ENCODE results near the gene NSUN3.
"Not testable (repeated sequence)": the region's sequence is repeated elsewhere in the genome, so short reads cannot be mapped to it uniquely, and the experiment has no call there.

Gene NSUN3

DNA sequence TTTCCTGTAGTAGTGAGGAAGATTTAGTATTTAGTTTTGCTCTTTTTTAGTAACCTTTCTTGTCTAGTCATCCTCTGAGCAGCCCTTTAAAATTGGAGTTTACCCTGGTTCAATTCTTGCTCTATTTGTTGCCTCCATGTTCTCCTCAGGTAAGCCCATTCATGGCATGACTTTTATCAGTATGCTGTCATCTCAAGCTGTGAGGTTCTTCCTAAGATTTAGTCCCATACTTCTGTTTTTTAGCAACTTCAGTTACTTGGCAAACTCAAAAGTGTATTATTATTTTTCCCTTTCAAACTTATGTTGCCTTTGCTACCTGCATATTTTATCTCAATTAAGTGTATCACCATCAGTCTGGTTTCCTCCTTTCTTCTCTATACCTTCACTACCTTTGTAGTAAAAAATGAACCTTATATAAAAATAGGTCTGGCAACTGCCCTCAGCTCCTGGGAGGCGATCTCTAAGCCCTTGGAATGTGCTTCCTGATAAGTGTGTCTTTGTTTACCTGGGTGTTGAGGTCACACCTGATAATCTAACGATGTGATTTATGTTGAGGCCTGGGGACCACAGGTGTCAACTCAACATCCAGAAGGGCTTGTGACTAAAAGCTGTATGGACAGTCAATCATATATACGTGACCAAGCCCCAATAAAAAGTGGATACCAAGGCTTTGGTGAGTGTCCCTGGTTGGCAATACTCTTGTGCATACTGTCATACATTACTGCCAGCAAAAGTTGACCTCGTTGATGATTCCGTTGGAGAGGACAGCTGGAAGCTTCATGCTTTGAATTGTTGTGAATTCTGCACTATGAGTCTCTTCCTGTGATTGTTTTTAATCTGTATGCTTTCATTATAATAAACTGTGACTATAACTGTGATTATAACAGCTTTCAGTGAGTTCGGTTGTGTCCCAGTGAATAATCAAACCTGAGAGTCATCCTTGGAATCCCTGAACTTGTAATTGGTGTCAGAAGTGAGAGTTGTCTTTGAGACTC is 3.9 kb downstream of the NSUN3 start:
- no peak for DNase-seq (ENCODE audit: low read depth in 2 of 2)

DNA sequence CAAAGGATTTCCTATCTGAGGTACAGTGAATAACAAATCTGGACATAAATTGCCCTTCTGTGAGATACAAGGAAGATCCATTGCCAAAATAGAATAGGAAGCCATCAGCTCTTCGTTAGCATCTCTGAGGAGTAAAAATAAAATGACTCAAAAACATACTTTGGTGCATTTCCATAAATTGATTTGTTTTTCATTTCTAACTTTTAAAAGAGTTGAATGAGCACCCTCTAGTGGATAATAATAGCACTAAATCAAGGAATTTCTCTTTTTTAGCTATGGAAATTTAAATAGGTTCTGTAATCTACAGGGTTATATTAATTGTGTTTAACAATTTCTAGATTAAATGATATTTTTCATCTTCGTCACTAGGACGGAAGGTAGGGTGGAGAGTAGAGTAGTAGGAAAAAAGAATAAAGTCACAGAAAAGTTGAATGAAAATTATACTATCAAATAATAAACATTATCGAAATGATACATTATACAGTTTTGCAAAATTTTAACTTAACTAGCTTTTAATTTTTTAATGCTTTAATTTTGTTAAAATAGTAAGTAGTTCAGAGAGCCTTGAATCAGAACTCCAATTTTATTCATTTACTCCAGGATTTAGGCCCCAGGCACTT is 6.4 kb downstream of the NSUN3 start:
- no peak for DNase-seq (ENCODE audit: low read depth in 2 of 2)

DNA sequence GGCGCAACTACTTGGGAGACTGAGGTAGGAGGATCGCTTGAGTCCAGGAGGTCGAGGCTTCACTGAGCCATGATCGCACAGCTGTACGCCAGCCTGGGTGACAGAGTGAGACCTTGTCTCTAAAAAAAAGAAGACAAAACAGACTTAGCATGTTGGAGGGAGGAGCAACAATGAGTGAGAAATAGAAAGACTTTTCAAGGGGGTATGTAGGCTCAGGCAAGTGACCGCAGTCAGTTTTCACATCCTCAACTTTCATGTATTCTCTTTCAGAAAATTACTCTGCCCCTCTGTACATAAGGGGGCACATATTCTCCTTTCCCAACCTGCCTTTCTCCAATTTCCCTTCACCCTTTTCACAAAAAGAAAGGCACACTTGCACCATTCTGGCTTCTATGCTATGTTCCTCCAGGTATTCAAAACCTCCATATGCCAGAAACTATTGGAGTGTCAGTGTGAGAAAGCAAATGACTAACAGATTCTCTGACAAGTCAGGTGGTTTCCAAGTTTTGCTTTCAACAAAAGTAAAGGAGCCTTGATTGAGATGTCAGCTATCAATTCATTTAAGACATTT is 7.6 kb downstream of the NSUN3 start:
- DNase-seq (ENCODE audit: low read depth in 2 of 2) = no peak

DNA sequence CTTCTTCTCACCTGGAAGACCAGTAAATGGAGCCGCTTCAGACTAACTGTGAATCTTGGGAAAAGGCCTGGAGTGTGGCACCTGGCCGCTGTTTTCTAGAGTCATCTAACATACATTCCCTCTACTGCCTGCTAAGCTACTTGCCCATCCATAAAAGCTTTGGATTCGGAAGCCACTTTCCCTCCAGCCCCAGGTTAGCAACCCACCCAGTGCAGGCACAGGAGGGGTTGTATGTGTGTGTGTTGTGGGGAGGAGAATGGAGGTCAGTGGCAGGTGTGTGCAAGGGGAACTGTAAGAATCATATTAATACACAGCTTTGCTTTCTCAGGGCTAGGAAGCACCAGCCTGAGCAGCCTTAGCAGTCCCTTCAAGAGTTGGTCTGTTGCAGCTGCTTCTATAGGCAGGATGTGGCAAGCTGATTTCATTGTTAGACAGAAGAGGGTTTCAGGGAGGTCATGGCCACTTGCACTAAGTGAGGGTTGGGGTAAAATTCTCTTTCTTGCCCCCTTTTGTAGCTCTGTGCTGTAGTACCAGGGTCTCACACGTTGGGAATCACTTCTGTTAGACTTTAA is 8.9 kb downstream of the NSUN3 start:
- no peak for DNase-seq (ENCODE audit: low read depth in 2 of 2)

GRCh38 chr3:94076055-94076454 is 13.2 kb downstream of the NSUN3 start:
- DNase-seq (ENCODE audit: low read depth in 2 of 2) = no peak

DNA sequence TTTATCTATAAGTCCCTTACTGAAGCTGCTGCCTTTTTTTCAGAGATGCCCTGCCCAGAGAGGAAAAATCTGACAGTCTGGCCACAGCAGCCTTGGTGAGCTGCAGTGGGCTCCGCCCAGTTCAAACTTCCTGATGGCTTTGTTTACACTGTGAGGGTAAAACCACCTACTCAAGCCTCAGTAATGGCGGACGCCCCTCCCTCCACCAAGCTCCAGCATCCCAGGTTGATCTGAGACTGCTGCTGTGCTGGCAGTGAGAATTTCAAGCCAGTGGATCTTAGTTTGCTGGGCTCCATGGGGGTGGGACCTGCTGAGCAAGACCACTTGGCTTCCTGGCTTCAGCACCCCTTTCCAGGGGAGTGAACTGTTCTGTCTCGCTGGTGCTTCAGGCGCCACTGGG is 17.7 kb downstream of the NSUN3 start:
- not testable (repeated sequence) for DNase-seq (ENCODE audit: low read depth in 2 of 2)

DNA sequence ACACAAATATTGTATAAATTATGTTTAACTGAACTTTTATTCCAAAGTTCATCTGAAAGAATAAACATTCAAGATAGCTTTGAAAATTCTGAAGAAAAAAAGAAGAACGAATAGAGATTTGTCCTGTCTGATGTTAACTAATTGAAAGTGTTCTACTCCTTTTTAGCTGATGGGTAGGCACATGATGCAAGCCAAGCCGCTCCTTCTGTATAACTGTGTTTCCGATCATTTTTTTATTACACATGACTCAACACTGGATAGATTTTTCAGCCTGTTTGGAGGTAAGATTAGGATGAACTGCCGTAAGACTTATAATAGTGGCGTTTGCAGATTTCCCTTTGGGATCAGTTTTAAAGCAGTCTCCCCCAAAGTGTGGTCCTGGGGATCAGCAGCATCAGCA is 19.0 kb downstream of the NSUN3 start:
- no peak for DNase-seq (ENCODE audit: low read depth in 2 of 2)

- no peak for DNase-seq (ENCODE audit: low read depth in 2 of 2)
Measured at GRCh38 chr3:94082391-94082937, 19.6 kb downstream of the NSUN3 start.

DNA sequence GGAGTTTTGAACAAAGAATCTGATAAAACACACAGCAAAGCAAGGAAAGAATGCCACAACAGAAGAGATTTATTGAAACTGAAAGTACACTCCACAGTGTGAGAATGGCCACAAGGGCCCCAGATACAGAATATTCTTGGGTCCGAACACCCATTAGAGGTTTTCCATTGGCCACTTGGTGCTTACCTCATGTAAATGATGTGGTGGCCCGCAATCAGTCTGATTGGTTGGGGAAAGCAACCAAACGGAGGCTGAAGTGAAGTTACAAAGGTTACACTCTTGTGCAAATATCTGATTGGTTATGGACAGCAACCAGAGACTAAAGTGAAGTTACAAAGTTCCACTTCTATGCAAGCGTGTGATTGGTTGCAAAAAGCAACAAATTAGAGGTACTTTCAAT is 20.4 kb downstream of the NSUN3 start:
- no peak for DNase-seq (ENCODE audit: low read depth in 2 of 2)

DNA sequence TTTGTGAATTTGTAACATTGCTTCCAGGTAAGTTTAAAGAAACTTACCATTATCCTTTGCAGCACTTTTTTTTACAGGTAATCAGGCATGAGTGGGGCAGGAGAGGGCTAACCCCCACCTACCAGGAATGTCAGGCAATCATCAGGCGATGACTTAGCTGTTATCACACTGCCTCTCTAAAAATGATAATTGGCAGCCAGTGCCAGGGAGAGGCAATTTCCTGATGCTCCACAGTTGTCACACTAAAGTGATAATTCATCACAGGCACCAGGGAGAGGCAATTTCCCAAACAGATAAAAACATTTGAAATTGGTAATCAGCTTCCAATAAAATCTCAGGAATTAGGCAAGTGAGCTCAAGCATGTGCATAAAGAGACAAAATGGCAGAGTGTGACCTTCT is 26.3 kb downstream of the NSUN3 start:
- DNase-seq (ENCODE audit: low read depth in 2 of 2) = no peak

DNA sequence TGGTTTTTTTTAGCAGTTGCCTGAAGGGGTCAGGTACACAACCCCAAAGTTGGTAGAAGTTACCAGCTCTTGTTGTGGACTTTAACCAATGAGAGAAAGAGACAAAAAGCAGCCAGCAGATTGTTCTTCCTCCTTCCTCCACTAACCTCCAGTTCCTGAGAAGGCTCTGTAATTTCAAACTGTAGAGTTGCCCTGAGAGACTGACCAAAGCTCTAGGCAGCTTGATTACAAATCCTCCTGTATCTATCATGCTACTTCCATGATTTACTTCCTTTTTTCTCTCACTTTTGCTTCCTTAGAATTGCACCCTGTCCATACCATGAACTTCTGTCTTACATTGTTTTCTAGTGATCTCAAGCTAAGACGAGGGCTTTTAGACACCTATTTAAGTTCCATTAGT is 29.2 kb downstream of the NSUN3 start:
- DNase-seq (ENCODE audit: low read depth in 2 of 2) = no peak

GRCh38 chr3:94093151-94093550 is 30.3 kb downstream of the NSUN3 start:
- no peak for DNase-seq (ENCODE audit: low read depth in 2 of 2)

- no peak for DNase-seq (ENCODE audit: low read depth in 2 of 2)
Measured at GRCh38 chr3:94095111-94095510, 32.2 kb downstream of the NSUN3 start.

DNA sequence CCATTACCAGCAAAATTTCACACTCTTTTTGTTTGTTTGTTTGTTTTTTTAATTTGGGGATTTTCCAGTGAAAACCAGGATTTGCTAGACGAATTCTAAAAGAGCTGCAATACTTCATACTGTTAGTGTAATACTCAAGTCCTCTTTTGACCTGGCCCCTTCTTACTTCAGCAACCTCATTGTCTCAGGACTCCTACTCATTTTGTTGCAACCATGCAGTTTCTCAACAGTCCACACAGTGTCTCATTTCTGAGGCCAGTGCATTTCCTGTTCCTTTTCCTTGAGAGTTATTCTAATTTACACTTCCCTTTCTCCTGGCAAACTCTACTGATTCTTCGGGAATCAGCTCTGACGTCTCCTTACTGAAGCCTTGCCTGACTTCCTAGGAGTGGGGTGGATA is 35.6 kb downstream of the NSUN3 start:
- DNase-seq (ENCODE audit: low read depth in 2 of 2) = no peak

DNA sequence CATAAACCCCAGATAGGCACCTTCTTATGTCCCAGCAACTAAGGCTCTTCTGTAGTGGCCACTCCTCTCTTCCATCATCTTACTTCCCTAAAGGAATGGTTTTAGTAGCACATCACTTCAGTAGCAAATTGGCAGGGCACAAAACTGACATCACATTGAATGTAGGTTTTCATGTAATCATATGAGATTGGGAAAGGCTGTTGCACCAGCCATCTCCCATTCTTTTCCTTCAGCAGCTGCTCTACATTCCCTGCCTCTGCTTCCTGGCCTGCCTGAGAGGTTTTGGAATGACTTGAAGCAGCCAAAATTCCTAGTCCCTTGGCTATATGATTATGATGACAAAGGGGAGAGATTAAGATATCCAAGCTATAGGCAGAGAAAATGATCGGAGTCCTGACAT is 36.5 kb downstream of the NSUN3 start:
- no peak for DNase-seq (ENCODE audit: low read depth in 2 of 2)

- DNase-seq (ENCODE audit: low read depth in 2 of 2) = no peak
Measured at GRCh38 chr3:94101860-94102259, 39.0 kb downstream of the NSUN3 start.

DNA sequence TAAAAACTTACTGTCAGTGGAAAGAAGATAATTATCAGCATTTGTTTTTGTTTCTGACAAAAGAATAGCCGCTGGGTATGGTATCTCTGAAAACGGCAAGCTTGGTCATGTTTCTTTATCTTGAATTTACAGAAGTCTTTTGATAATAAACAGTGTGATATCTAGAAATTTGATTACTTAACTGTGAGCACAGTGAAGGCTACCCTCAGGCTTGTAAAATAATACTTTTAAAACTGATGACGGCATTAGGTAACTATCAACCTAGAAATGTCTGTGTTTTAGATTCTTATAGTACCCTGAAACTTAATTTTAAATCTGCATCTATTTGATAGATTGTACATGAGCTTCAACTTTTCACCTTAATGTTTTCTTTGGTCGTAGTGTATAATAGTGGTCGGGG is 43.4 kb downstream of the NSUN3 start:
- no peak for DNase-seq (ENCODE audit: low read depth in 2 of 2)

DNA sequence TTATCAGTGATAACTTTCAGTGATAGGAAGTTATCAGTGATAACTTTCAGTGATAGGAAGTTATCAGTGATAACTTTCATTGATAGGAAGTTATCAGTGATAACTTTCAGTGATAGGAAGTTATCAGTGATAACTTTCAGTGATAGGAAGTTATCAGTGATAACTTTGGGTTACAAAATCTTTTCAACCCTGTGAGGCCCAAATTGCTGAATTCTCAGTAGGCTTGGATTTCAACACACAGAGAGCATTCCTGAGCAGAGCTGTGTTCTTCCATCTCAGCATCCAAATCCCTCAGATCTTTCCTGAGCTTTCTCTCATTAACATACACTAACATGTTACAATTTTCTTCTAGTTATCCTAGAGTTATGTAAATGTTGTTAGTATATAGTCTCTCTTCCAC is 47.4 kb downstream of the NSUN3 start:
- not testable (repeated sequence) for DNase-seq (ENCODE audit: low read depth in 2 of 2)

- no peak for DNase-seq (ENCODE audit: low read depth in 2 of 2)
Measured at GRCh38 chr3:94110854-94111253, 48.0 kb downstream of the NSUN3 start.

GRCh38 chr3:94114666-94115065 is 51.8 kb downstream of the NSUN3 start:
- no peak for DNase-seq (ENCODE audit: low read depth in 2 of 2)

- DNase-seq (ENCODE audit: low read depth in 2 of 2) = no peak
Measured at GRCh38 chr3:94115482-94115881, 52.6 kb downstream of the NSUN3 start.

DNA sequence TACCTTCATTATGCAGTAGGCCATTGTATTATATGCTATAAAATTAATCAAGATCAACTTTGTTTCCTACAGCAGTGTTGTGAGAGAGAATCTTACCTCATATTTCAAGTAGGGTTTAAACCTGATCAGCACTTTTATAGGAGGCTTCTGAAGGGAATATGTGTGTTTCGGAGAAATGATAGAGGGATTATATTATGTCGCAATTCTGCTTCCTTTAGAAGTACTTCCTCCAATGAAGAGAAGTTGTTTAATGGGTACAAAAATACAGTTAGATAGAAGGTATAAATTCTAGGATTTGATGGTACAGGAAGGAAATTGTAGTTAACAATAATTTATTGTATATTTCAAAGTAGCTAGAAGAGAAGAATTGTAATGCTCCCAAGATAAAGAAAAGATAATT is 54.9 kb downstream of the NSUN3 start:
- no peak for DNase-seq (ENCODE audit: low read depth in 2 of 2)
